Stimulated activated CD4-positive, alpha-beta T cell treated with anti-CD3 and anti-CD28 coated beads, Interleukin-12 subunit alpha, Interleukin-12 subunit beta, amount 100 ng/mL, for 24 hours (primary cell): ENCODE measurements around the gene IL13.
"Not testable (repeated sequence)": the region's sequence is repeated elsewhere in the genome, so short reads cannot be mapped to it uniquely, and the experiment has no call there.

Experiments
- DNase-seq, 2 experiments: peaks; one replicate each; pipeline ENCODE4 v3.0.0-alpha.2; 2020; ENCODE audit warnings: low read depth in 2 of 2

Gene IL13

DNA sequence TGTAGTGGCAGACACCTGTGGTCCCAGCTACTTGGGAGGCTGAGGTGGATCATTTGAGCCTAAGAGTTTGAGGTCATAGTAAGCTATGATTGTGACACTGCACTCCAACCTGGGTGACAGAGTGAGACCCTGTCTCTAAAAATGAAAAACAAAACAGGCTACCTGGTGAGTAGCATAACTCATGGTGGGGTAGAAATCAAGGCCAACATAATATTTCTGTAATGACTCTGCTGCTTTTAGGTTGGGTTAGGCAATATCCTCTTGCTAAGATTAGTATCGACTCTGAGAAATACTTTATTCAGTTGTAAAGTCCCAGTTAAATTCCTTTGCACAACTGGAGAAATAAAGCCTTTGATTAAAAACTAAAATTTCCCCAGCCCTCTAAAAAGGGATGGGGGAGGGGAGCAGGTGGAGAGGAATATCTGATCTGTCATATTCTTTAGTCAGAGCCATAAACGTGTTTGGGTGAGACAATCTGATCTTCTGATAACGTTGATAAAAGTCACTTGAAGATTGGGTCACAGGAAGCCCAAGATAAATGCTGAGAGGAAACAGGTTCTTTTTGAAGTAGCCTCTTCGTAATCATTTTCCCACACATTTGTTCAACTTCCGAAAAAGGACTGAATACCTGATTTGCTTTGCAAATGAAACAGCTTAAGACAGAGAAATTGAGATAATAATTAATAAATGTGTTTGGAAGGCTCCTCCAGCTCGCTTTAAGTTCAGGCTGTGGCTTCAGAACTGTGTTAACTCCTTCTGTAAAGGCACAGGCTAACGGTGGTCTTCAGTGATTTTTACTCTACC, 30.8 kb downstream of the IL13 start:
- no peak for DNase-seq

DNA sequence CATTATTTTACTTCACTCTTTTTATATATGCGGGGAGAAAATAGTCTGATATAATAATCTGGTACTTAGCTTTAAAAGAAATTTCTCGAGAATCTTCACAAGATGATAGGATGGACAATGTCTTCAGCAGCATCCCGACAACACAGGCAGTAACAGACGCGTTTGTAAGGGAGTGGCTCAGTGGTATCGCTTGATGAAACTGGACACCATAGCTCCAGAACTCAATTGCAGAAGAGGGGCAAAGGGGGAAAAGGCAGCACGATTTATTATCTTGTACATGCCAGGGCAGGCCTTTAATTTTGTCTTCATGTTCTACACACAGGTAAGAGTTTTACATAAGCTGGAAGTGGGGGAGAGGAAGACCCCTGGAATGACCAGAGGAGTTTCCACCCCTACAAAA, 31.5 kb downstream of the IL13 start:
- DNase-seq, result no peak

DNA sequence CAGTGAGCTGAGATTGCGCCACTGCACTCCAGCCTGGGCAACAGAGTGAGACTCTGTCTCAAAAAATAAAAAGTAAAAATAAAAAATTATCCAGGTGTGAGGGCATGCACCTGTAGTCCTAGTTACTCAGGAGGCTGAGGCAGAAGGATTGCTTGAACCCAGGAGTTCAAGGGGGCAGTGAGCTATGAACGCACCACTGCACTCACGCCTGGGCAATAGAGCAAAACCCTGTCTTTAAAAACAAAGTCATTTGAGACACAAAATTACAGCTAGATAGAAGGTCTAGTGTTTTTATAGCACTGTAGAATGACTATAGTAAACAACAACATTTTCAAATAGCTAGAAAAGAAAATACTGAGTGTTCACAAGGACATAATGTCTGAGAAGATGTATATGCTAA, 32.2 kb downstream of the IL13 start:
- DNase-seq, result no peak

DNA sequence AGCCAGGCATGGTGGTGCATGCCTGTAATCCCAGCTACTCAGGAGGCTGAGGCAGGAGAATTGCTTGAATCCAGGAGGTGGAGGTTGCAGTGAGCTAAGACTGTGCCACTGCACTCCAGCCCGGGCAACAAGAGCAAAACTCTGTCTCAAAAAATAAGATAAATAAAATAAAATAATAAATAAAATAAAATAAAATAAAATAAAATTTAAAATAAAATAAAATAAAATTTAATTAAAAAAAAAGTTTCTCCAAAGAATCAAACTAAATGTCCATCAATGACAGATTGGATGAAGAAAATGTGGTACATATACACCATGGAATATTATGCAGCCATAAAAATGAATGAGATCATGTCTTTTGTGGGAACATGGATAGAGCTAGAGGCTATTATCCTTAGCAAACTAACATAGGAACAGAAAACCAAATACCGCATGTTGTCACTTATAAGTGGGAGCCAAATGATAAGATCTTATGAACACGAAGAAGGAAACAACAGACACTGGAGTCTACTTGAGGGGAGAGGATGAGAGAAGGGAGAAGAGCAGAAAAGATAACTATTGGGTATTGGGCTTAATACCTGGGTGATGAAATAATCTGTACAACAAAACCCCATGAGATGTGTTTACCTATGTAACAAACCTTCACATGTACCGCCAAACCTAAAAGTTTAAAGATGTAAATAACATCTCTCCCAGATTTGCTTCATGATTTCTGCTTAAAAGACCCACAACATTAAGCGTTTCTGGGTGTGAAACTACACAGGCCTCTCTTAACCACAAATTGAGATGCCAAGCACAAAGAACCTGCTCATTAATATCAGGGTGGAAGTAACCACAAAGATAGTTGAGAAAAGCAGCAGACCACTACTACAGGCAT, 34.0 kb downstream of the IL13 start:
- DNase-seq, result not testable (repeated sequence)

DNA sequence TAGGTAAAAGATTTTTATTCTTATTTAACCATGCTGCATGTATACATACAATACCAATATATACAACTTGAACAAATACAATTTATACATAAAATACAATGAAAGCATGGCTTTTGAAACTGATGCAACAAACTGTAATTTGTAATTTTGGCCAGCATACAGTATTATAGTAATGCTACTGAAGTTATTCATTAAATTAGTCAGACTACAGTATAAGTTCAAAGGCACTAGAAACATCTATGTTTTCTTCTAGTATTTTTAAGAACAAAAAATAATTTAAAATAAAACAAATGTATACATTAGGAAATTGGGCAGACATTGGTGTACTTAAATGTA, 34.6 kb downstream of the IL13 start:
- no peak for DNase-seq

DNA sequence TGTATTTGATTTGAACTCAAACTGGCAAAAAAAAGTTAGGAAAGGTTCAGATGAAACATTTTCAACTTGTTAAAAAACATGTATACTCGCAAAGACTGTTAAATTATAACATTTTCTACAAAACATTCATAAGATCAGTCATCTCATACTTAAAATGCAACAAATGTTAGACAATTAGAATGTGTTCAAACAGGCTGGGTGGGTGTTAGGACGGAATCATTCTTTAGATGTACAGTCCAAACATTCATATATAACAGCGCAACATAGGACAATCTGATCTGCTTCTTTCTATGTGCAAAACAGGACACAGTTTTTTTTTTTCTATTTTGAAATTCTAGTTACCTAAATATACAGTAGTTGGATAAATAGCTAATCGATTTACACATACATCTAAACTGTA, 38.0 kb downstream of the IL13 start:
- DNase-seq, result no peak

DNA sequence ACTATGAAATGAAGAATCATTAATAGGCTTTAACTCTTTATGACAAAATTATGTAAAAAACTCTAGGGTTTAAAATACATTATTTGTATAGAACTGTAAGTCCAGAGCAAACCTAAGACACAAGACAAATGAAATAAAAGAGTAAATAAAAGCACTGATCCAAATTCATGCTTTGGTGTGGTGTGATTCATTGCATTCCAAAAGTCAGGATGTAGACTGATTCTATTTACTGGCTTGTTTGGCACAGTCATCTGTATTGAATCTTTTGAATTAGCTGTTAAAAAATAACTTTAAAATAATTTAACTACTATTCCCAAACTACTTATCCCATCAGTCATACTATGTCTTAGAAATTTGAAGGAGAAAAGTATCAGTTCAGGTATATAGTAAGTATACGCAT, 46.9 kb downstream of the IL13 start:
- no peak for DNase-seq

DNA sequence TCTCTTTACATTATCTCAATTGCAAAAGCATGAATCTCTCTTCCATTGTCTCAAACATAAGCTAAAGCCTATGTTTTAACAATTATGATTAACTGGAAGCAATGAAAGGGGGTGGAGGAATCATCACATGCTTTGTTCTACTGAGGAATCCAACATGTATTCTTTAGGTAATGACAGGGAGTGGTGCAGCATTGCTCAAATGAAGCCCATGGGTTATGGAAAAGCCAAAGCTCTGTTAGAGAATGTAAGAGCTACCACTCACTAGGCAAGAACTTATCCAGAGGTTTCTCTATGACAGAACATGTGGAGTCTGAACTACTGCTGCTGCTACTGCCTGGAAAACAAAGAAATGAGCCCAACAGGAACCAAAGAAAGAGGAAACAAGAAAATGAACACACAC, 50.7 kb downstream of the IL13 start:
- no peak for DNase-seq
